HepG2 (cell line): ENCODE data around the gene DRC7. TPM values are rescaled to one million over a fixed set of nuclear protein-coding genes. Genes with fewer than 3 reads are reported as not detected.

Source experiments
- EP300 ChIP-seq, 3 experiments: sonication (generic) in 1 of 3; formaldehyde crosslinking in 1 of 3; IDR thresholded peaks; 2 replicates each; pipeline versions ENCODE4 v1.5.1 to v1.6.1; 2011 to 2020; ENCODE audit warnings: low read depth in 2 of 3, low read length in 2 of 3, borderline replicate concordance in 1 of 3, improper control_type of control experiment in 1 of 3, mild to moderate bottlenecking in 1 of 3, missing genetic modification reagents in 1 of 3, moderate library complexity in 1 of 3
- REL ChIP-seq: sonication (generic); formaldehyde crosslinking; conservative IDR thresholded peaks from 2 replicates; pipeline ENCODE4 v1.8.0; 2022; ENCODE audit warnings: mild to moderate bottlenecking, missing genetic modification reagents, moderate library complexity
- STAG1 ChIP-seq: sonication (generic); formaldehyde crosslinking; IDR thresholded peaks from 2 replicates; pipeline ENCODE4 v1.4.0; 2020; ENCODE audit warnings: missing genetic modification reagents
- ZFAT ChIP-seq: sonication (generic); formaldehyde crosslinking; conservative IDR thresholded peaks from 2 replicates; pipeline ENCODE4 v1.8.1; 2023; ENCODE audit warnings: missing genetic modification reagents, inconsistent platforms
- ZMYM4 ChIP-seq: sonication (generic); formaldehyde crosslinking; IDR thresholded peaks from 2 replicates; pipeline ENCODE4 v1.8.1; 2023; ENCODE audit warnings: mild to moderate bottlenecking, missing genetic modification reagents
- ZNF414 ChIP-seq: sonication (generic); formaldehyde crosslinking; IDR thresholded peaks from 2 replicates; pipeline ENCODE4 v1.5.0; 2020; ENCODE audit warnings: missing genetic modification reagents
- ZNF503 ChIP-seq: sonication (generic); formaldehyde crosslinking; IDR thresholded peaks from 2 replicates; pipeline ENCODE4 v1.4.0; 2020; ENCODE audit warnings: missing genetic modification reagents
- ZNF530 ChIP-seq: sonication (generic); formaldehyde crosslinking; IDR thresholded peaks from 2 replicates; pipeline ENCODE4 v1.5.0; 2020; ENCODE audit warnings: low read depth, mild to moderate bottlenecking, missing genetic modification reagents
- ZNF713 ChIP-seq: sonication (generic); formaldehyde crosslinking; IDR thresholded peaks from 2 replicates; pipeline ENCODE4 v1.4.0; 2020; ENCODE audit warnings: mild to moderate bottlenecking, missing genetic modification reagents
- ZNF781 ChIP-seq: sonication (generic); formaldehyde crosslinking; IDR thresholded peaks from 2 replicates; pipeline ENCODE4 v1.5.1; 2020; ENCODE audit warnings: borderline replicate concordance, mild to moderate bottlenecking, missing genetic modification reagents; ENCODE audit errors: not compliant biosample characterization
- polyA plus RNA-seq, 8 experiments: library from polyadenylated mRNA; depleted of rRNA in 3 of 8; stranded (reverse) in 7 of 8; unstranded in 1 of 8; fragments of >200 nt; fragmentation: Illumina TruSeq in 4 of 8; extraction: Trizol in 4 of 8; gene quantifications; 2 replicates each; pipeline versions ENCODE4 v1.2.1 to v1.2.3, GENCODE V29; 2011 to 2016; ENCODE audit warnings: low read depth in 4 of 8, missing spikeins in 1 of 8, mixed read lengths in 1 of 8; ENCODE audit not compliant: insufficient read depth in 1 of 8
- total RNA-seq, 5 experiments: library from RNA; depleted of rRNA; stranded (reverse); fragments of >200 nt; fragmentation: Illumina TruSeq; extraction: Trizol; gene quantifications; 2 replicates each; pipeline ENCODE4 v1.2.3, GENCODE V29; 2016; ENCODE audit warnings: low read depth in 1 of 5
- TF ChIP-seq, protein P1 (sequence below): fragments of 450-650 bp; IDR thresholded peaks from 2 replicates; pipeline ENCODE4 v1.6.1; 2017; ENCODE audit warnings: mild to moderate bottlenecking
- TF ChIP-seq, protein P2 (sequence below): sonication (generic); formaldehyde crosslinking; conservative IDR thresholded peaks from 2 replicates; pipeline ENCODE4 v1.4.0; 2020; ENCODE audit warnings: missing genetic modification reagents
- TF ChIP-seq, protein P3 (sequence below): sonication (generic); formaldehyde crosslinking; IDR thresholded peaks from 2 replicates; pipeline ENCODE4 v1.9.0; 2021; ENCODE audit warnings: mild to moderate bottlenecking, missing genetic modification reagents

Gene DRC7
- total and polyA plus RNA-seq, 2 of the 13 experiments (the other 11 are each of a cell fraction or from before 2014, with no cell fraction given): 2.7 to 3.4 TPM

- TF ChIP-seq, protein P1, sequence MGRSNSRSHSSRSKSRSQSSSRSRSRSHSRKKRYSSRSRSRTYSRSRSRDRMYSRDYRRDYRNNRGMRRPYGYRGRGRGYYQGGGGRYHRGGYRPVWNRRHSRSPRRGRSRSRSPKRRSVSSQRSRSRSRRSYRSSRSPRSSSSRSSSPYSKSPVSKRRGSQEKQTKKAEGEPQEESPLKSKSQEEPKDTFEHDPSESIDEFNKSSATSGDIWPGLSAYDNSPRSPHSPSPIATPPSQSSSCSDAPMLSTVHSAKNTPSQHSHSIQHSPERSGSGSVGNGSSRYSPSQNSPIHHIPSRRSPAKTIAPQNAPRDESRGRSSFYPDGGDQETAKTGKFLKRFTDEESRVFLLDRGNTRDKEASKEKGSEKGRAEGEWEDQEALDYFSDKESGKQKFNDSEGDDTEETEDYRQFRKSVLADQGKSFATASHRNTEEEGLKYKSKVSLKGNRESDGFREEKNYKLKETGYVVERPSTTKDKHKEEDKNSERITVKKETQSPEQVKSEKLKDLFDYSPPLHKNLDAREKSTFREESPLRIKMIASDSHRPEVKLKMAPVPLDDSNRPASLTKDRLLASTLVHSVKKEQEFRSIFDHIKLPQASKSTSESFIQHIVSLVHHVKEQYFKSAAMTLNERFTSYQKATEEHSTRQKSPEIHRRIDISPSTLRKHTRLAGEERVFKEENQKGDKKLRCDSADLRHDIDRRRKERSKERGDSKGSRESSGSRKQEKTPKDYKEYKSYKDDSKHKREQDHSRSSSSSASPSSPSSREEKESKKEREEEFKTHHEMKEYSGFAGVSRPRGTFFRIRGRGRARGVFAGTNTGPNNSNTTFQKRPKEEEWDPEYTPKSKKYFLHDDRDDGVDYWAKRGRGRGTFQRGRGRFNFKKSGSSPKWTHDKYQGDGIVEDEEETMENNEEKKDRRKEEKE: no peak
- TF ChIP-seq ZNF530 (CRISPR knock-in tag) (no peak), ZNF781 (peak; percentile 40), ZNF713 (CRISPR knock-in tag) (no peak), ZMYM4 (CRISPR knock-in tag) (no peak), REL (no peak), ZFAT (CRISPR knock-in tag) (no peak), ZNF503 (CRISPR knock-in tag) (no peak), EP300 (IDR thresholded peaks at IDR 0.05; ENCODE audit: low read depth in 2 of 2, low read length in 2 of 2) (0 out of 4 replicates have a peak, but pooled peaks of 1 of the 2 experiments have one; percentile 10), EP300 (CRISPR knock-in tag; IDR thresholded peaks at IDR 0.05; ENCODE audit: borderline replicate concordance) (no peak), ZNF414 (CRISPR knock-in tag) (no peak), STAG1 (CRISPR knock-in tag) (peak; percentile 99)
- TF ChIP-seq, protein P2, sequence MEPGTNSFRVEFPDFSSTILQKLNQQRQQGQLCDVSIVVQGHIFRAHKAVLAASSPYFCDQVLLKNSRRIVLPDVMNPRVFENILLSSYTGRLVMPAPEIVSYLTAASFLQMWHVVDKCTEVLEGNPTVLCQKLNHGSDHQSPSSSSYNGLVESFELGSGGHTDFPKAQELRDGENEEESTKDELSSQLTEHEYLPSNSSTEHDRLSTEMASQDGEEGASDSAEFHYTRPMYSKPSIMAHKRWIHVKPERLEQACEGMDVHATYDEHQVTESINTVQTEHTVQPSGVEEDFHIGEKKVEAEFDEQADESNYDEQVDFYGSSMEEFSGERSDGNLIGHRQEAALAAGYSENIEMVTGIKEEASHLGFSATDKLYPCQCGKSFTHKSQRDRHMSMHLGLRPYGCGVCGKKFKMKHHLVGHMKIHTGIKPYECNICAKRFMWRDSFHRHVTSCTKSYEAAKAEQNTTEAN (CRISPR knock-in tag): no peak
- TF ChIP-seq, protein P3, sequence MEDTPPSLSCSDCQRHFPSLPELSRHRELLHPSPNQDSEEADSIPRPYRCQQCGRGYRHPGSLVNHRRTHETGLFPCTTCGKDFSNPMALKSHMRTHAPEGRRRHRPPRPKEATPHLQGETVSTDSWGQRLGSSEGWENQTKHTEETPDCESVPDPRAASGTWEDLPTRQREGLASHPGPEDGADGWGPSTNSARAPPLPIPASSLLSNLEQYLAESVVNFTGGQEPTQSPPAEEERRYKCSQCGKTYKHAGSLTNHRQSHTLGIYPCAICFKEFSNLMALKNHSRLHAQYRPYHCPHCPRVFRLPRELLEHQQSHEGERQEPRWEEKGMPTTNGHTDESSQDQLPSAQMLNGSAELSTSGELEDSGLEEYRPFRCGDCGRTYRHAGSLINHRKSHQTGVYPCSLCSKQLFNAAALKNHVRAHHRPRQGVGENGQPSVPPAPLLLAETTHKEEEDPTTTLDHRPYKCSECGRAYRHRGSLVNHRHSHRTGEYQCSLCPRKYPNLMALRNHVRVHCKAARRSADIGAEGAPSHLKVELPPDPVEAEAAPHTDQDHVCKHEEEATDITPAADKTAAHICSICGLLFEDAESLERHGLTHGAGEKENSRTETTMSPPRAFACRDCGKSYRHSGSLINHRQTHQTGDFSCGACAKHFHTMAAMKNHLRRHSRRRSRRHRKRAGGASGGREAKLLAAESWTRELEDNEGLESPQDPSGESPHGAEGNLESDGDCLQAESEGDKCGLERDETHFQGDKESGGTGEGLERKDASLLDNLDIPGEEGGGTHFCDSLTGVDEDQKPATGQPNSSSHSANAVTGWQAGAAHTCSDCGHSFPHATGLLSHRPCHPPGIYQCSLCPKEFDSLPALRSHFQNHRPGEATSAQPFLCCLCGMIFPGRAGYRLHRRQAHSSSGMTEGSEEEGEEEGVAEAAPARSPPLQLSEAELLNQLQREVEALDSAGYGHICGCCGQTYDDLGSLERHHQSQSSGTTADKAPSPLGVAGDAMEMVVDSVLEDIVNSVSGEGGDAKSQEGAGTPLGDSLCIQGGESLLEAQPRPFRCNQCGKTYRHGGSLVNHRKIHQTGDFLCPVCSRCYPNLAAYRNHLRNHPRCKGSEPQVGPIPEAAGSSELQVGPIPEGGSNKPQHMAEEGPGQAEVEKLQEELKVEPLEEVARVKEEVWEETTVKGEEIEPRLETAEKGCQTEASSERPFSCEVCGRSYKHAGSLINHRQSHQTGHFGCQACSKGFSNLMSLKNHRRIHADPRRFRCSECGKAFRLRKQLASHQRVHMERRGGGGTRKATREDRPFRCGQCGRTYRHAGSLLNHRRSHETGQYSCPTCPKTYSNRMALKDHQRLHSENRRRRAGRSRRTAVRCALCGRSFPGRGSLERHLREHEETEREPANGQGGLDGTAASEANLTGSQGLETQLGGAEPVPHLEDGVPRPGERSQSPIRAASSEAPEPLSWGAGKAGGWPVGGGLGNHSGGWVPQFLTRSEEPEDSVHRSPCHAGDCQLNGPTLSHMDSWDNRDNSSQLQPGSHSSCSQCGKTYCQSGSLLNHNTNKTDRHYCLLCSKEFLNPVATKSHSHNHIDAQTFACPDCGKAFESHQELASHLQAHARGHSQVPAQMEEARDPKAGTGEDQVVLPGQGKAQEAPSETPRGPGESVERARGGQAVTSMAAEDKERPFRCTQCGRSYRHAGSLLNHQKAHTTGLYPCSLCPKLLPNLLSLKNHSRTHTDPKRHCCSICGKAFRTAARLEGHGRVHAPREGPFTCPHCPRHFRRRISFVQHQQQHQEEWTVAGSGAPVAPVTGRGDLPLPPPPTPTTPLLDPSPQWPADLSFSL (CRISPR knock-in tag): no peak
Measured at GRCh38 chr16:57720142-57720575, 25.6 kb downstream of the DRC7 start (continued).
